Measurements from ENCODE around the gene C1orf87.

Gene C1orf87

GRCh38 chr1:60063561-60063960, 10.0 kb downstream of the C1orf87 start:
- no peak for DNase-seq (ENCODE audit: low read depth)

GRCh38 chr1:60059468-60059867, 14.1 kb downstream of the C1orf87 start:
- DNase-seq (ENCODE audit: low read depth): no peak

GRCh38 chr1:60055336-60055735, 18.2 kb downstream of the C1orf87 start:
- no peak for DNase-seq (ENCODE audit: low read depth)

- DNase-seq (ENCODE audit: low read depth): no peak
Observed at GRCh38 chr1:60054374-60054773, 19.2 kb downstream of the C1orf87 start.

- DNase-seq (ENCODE audit: low read depth): no peak
Observed at GRCh38 chr1:60052601-60053000, 21.0 kb downstream of the C1orf87 start.

- no peak for DNase-seq (ENCODE audit: low read depth)
Observed at GRCh38 chr1:60051191-60051590, 22.4 kb downstream of the C1orf87 start.

GRCh38 chr1:60049188-60049587, 24.4 kb downstream of the C1orf87 start:
- no peak for DNase-seq (ENCODE audit: low read depth)

GRCh38 chr1:60044881-60045280, 28.7 kb downstream of the C1orf87 start:
- no peak for DNase-seq (ENCODE audit: low read depth)

GRCh38 chr1:60041783-60042182, 31.8 kb downstream of the C1orf87 start:
- no peak for DNase-seq (ENCODE audit: low read depth)

- DNase-seq (ENCODE audit: low read depth): no peak
Observed at GRCh38 chr1:60037669-60038068, 35.9 kb downstream of the C1orf87 start.

GRCh38 chr1:60036856-60037460, 36.6 kb downstream of the C1orf87 start:
- DNase-seq (ENCODE audit: low read depth): peak; percentile 1

GRCh38 chr1:60035921-60036320, 37.6 kb downstream of the C1orf87 start:
- DNase-seq (ENCODE audit: low read depth): peak; percentile 4

GRCh38 chr1:60034999-60035398, 38.6 kb downstream of the C1orf87 start:
- DNase-seq (ENCODE audit: low read depth): no peak

GRCh38 chr1:60033066-60033465, 40.5 kb downstream of the C1orf87 start:
- DNase-seq (ENCODE audit: low read depth): no peak

- no peak for DNase-seq (ENCODE audit: low read depth)
Observed at GRCh38 chr1:60031146-60031545, 42.4 kb downstream of the C1orf87 start.

GRCh38 chr1:60025552-60025951, 48.0 kb downstream of the C1orf87 start:
- no peak for DNase-seq (ENCODE audit: low read depth)

- DNase-seq (ENCODE audit: low read depth): no peak
Observed at GRCh38 chr1:60017508-60018205, 55.9 kb downstream of the C1orf87 start.

GRCh38 chr1:60010690-60011089, 62.9 kb downstream of the C1orf87 start:
- DNase-seq (ENCODE audit: low read depth): no peak

GRCh38 chr1:60008500-60008899, 65.1 kb downstream of the C1orf87 start:
- no peak for DNase-seq (ENCODE audit: low read depth)

- no peak for DNase-seq (ENCODE audit: low read depth)
Observed at GRCh38 chr1:60000625-60001024, 72.9 kb downstream of the C1orf87 start.

GRCh38 chr1:59999746-60000145, 73.8 kb downstream of the C1orf87 start:
- no peak for DNase-seq (ENCODE audit: low read depth)

- DNase-seq (ENCODE audit: low read depth): no peak
Observed at GRCh38 chr1:59999006-59999405, 74.6 kb downstream of the C1orf87 start.

GRCh38 chr1:59997479-59998115, 76.0 kb downstream of the C1orf87 start:
- no peak for DNase-seq (ENCODE audit: low read depth)
